ENCODE measurements around the gene TRIM56.
"Not testable (repeated sequence)": the region's sequence is repeated elsewhere in the genome, so short reads cannot be mapped to it uniquely, and the experiment has no call there.

Gene TRIM56

GRCh38 chr7:101085162-101085964 lies at the start of gene TRIM56:
TRIM56 (plus strand) TSS chr7:101085481; CDS start chr7:101087313, 1,832 bp downstream.
- DNase-seq = peak; percentile 68
- in situ Hi-C loops (cut with MboI; ENCODE audit: low pct_unique_long_range_greater_than_20kb, low sequenced_read_pairs) = no loop called here

- in situ Hi-C loops (cut with MboI; ENCODE audit: low pct_unique_long_range_greater_than_20kb, low sequenced_read_pairs) = no loop called here
- DNase-seq = no peak
Observed at GRCh38 chr7:101035941-101036340, 49.3 kb upstream of the TRIM56 start.

- in situ Hi-C loops (cut with MboI; ENCODE audit: low pct_unique_long_range_greater_than_20kb, low sequenced_read_pairs); DNase-seq: not testable (repeated sequence)
Observed at GRCh38 chr7:101041283-101041682, 44.0 kb upstream of the TRIM56 start.

- in situ Hi-C loops (cut with MboI; ENCODE audit: low pct_unique_long_range_greater_than_20kb, low sequenced_read_pairs) = no loop called here
Observed at GRCh38 chr7:101058355-101058754, 26.9 kb upstream of the TRIM56 start.

GRCh38 chr7:101059620-101059942 lies 25.7 kb upstream of the TRIM56 start:
- no peak for DNase-seq
- in situ Hi-C loops (cut with MboI; ENCODE audit: low pct_unique_long_range_greater_than_20kb, low sequenced_read_pairs) = no loop called here

More at GRCh38 chr7:101058355-101058754, 26.9 kb upstream of the TRIM56 start:
- DNase-seq = peak; percentile 53

GRCh38 chr7:101060992-101061391 lies 24.3 kb upstream of the TRIM56 start:
- DNase-seq = no peak
- in situ Hi-C loops (cut with MboI; ENCODE audit: low pct_unique_long_range_greater_than_20kb, low sequenced_read_pairs) = loop anchor here (10.0 kb wide), 1 partner anchor 96 kb away; the partner anchor contains the start of gene MUC12

- DNase-seq = not testable (repeated sequence)
- in situ Hi-C loops (cut with MboI; ENCODE audit: low pct_unique_long_range_greater_than_20kb, low sequenced_read_pairs) = loop anchor here (10.0 kb wide), 1 partner anchor 99 kb away; the partner anchor contains the start of gene MUC12
Observed at GRCh38 chr7:101064176-101064550, 21.1 kb upstream of the TRIM56 start.

GRCh38 chr7:101065162-101065561 lies 20.1 kb upstream of the TRIM56 start:
- DNase-seq = not testable (repeated sequence)
- in situ Hi-C loops (cut with MboI; ENCODE audit: low pct_unique_long_range_greater_than_20kb, low sequenced_read_pairs) = loop anchor here (10.0 kb wide), 1 partner anchor 100 kb away; the partner anchor contains the start of gene MUC12

GRCh38 chr7:101066141-101066832 lies 19.0 kb upstream of the TRIM56 start:
- DNase-seq = no peak
- in situ Hi-C loops (cut with MboI; ENCODE audit: low pct_unique_long_range_greater_than_20kb, low sequenced_read_pairs) = loop anchor here (10.0 kb wide), 1 partner anchor 101 kb away; the partner anchor contains the start of gene MUC12

GRCh38 chr7:101066833-101067177 lies 18.5 kb upstream of the TRIM56 start:
- in situ Hi-C loops (cut with MboI; ENCODE audit: low pct_unique_long_range_greater_than_20kb, low sequenced_read_pairs) = loop anchor here (10.0 kb wide), 1 partner anchor 102 kb away; the partner anchor contains the start of gene MUC12
- no peak for DNase-seq

GRCh38 chr7:101068401-101068800 lies 16.9 kb upstream of the TRIM56 start:
- DNase-seq = no peak
- in situ Hi-C loops (cut with MboI; ENCODE audit: low pct_unique_long_range_greater_than_20kb, low sequenced_read_pairs) = loop anchor here (10.0 kb wide), 1 partner anchor 104 kb away; the partner anchor contains the start of gene MUC12

- in situ Hi-C loops (cut with MboI; ENCODE audit: low pct_unique_long_range_greater_than_20kb, low sequenced_read_pairs); DNase-seq: not testable (repeated sequence)
Observed at GRCh38 chr7:101071362-101072104, 13.7 kb upstream of the TRIM56 start.

- in situ Hi-C loops (cut with MboI; ENCODE audit: low pct_unique_long_range_greater_than_20kb, low sequenced_read_pairs) = no loop called here
- peak; percentile 18 for DNase-seq
Observed at GRCh38 chr7:101075646-101076045, 9.6 kb upstream of the TRIM56 start.

- DNase-seq; in situ Hi-C loops (cut with MboI; ENCODE audit: low pct_unique_long_range_greater_than_20kb, low sequenced_read_pairs): not testable (repeated sequence)
Observed at GRCh38 chr7:101076183-101076582, 9.1 kb upstream of the TRIM56 start.

- in situ Hi-C loops (cut with MboI; ENCODE audit: low pct_unique_long_range_greater_than_20kb, low sequenced_read_pairs) = no loop called here
- DNase-seq = peak; percentile 95
Observed at GRCh38 chr7:101077303-101078086, 7.8 kb upstream of the TRIM56 start.

- DNase-seq = peak; percentile 38
- in situ Hi-C loops (cut with MboI; ENCODE audit: low pct_unique_long_range_greater_than_20kb, low sequenced_read_pairs) = no loop called here
Observed at GRCh38 chr7:101081432-101081831, 3.8 kb upstream of the TRIM56 start.

GRCh38 chr7:101084865-101085161 lies 468 bp upstream of the TRIM56 start:
- in situ Hi-C loops (cut with MboI; ENCODE audit: low pct_unique_long_range_greater_than_20kb, low sequenced_read_pairs) = no loop called here
- DNase-seq = no peak

GRCh38 chr7:101087334-101088068 lies 2.2 kb downstream of the TRIM56 start:
- DNase-seq = no peak
- in situ Hi-C loops (cut with MboI; ENCODE audit: low pct_unique_long_range_greater_than_20kb, low sequenced_read_pairs) = no loop called here

Measured in KBM-7 (cell line).